Measurements from ENCODE around the gene PPHLN1. TPM values are rescaled to one million over a fixed set of nuclear protein-coding genes. Genes with fewer than 3 reads are reported as not detected.

The PPHLN1 gene
- total and polyA plus RNA-seq, 2 of the 8 experiments (the other 6 are each of a cell fraction or from before 2014, with no cell fraction given), result 34.3 to 71.6 TPM

- TF ChIP-seq, protein P1, sequence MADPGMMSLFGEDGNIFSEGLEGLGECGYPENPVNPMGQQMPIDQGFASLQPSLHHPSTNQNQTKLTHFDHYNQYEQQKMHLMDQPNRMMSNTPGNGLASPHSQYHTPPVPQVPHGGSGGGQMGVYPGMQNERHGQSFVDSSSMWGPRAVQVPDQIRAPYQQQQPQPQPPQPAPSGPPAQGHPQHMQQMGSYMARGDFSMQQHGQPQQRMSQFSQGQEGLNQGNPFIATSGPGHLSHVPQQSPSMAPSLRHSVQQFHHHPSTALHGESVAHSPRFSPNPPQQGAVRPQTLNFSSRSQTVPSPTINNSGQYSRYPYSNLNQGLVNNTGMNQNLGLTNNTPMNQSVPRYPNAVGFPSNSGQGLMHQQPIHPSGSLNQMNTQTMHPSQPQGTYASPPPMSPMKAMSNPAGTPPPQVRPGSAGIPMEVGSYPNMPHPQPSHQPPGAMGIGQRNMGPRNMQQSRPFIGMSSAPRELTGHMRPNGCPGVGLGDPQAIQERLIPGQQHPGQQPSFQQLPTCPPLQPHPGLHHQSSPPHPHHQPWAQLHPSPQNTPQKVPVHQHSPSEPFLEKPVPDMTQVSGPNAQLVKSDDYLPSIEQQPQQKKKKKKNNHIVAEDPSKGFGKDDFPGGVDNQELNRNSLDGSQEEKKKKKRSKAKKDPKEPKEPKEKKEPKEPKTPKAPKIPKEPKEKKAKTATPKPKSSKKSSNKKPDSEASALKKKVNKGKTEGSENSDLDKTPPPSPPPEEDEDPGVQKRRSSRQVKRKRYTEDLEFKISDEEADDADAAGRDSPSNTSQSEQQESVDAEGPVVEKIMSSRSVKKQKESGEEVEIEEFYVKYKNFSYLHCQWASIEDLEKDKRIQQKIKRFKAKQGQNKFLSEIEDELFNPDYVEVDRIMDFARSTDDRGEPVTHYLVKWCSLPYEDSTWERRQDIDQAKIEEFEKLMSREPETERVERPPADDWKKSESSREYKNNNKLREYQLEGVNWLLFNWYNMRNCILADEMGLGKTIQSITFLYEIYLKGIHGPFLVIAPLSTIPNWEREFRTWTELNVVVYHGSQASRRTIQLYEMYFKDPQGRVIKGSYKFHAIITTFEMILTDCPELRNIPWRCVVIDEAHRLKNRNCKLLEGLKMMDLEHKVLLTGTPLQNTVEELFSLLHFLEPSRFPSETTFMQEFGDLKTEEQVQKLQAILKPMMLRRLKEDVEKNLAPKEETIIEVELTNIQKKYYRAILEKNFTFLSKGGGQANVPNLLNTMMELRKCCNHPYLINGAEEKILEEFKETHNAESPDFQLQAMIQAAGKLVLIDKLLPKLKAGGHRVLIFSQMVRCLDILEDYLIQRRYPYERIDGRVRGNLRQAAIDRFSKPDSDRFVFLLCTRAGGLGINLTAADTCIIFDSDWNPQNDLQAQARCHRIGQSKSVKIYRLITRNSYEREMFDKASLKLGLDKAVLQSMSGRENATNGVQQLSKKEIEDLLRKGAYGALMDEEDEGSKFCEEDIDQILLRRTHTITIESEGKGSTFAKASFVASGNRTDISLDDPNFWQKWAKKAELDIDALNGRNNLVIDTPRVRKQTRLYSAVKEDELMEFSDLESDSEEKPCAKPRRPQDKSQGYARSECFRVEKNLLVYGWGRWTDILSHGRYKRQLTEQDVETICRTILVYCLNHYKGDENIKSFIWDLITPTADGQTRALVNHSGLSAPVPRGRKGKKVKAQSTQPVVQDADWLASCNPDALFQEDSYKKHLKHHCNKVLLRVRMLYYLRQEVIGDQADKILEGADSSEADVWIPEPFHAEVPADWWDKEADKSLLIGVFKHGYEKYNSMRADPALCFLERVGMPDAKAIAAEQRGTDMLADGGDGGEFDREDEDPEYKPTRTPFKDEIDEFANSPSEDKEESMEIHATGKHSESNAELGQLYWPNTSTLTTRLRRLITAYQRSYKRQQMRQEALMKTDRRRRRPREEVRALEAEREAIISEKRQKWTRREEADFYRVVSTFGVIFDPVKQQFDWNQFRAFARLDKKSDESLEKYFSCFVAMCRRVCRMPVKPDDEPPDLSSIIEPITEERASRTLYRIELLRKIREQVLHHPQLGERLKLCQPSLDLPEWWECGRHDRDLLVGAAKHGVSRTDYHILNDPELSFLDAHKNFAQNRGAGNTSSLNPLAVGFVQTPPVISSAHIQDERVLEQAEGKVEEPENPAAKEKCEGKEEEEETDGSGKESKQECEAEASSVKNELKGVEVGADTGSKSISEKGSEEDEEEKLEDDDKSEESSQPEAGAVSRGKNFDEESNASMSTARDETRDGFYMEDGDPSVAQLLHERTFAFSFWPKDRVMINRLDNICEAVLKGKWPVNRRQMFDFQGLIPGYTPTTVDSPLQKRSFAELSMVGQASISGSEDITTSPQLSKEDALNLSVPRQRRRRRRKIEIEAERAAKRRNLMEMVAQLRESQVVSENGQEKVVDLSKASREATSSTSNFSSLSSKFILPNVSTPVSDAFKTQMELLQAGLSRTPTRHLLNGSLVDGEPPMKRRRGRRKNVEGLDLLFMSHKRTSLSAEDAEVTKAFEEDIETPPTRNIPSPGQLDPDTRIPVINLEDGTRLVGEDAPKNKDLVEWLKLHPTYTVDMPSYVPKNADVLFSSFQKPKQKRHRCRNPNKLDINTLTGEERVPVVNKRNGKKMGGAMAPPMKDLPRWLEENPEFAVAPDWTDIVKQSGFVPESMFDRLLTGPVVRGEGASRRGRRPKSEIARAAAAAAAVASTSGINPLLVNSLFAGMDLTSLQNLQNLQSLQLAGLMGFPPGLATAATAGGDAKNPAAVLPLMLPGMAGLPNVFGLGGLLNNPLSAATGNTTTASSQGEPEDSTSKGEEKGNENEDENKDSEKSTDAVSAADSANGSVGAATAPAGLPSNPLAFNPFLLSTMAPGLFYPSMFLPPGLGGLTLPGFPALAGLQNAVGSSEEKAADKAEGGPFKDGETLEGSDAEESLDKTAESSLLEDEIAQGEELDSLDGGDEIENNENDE (IDR thresholded peaks at IDR 0.05; ENCODE audit: insufficient replicate concordance, low read length), result no peak
- TF ChIP-seq HDAC6 (IDR thresholded peaks at IDR 0.05; ENCODE audit: low read depth, low read length), result no peak
- no peak for TF ChIP-seq HDAC2 (IDR thresholded peaks at IDR 0.05; ENCODE audit: borderline replicate concordance in 1 of 2, low read depth in 2 of 2, low read length in 2 of 2)
- TF ChIP-seq FOSL1 (IDR thresholded peaks at IDR 0.05; ENCODE audit: insufficient read depth, low read depth, low read length), result no peak
- no peak for TF ChIP-seq CBX8 (IDR thresholded peaks at IDR 0.05; ENCODE audit: borderline replicate concordance, low read depth, low read length)
- no peak for TF ChIP-seq ATF2 (IDR thresholded peaks at IDR 0.05; ENCODE audit: low read length)
- TF ChIP-seq E2F6 (IDR thresholded peaks at IDR 0.05), result no peak
- no peak for TF ChIP-seq BCL11A (IDR thresholded peaks at IDR 0.05; ENCODE audit: low read depth in 2 of 2, low read length in 2 of 2)
Measured at GRCh38 chr12:42325326-42325652, 678 bp upstream of the PPHLN1 start (continued).

Data from H1 (cell line).